Subcutaneous adipose tissue (tissue), 4 donors: Measurements from ENCODE around the gene THPO. TPM values are rescaled to one million over a fixed set of nuclear protein-coding genes. Genes with fewer than 3 reads are reported as not detected.

Source experiments
- total RNA-seq, 4 donors: library from RNA; depleted of rRNA; stranded (reverse); fragments of >200 nt; gene quantifications; one replicate each; pipeline ENCODE4 v1.1.0, GENCODE V29; 2016
- TF ChIP-seq, protein P1 (sequence below): fragments of 450-650 bp; IDR thresholded peaks from one replicate; pipeline ENCODE4 v1.5.1; 2016; ENCODE audit warnings: low read depth, mild to moderate bottlenecking, control low read depth, antibody characterized with exemption, moderate library complexity

THPO gene
- under 1 TPM in 3 of 4 donors, not detected in 1; 0.44 to 0.68 (median 0.57) TPM for total RNA-seq

DNA sequence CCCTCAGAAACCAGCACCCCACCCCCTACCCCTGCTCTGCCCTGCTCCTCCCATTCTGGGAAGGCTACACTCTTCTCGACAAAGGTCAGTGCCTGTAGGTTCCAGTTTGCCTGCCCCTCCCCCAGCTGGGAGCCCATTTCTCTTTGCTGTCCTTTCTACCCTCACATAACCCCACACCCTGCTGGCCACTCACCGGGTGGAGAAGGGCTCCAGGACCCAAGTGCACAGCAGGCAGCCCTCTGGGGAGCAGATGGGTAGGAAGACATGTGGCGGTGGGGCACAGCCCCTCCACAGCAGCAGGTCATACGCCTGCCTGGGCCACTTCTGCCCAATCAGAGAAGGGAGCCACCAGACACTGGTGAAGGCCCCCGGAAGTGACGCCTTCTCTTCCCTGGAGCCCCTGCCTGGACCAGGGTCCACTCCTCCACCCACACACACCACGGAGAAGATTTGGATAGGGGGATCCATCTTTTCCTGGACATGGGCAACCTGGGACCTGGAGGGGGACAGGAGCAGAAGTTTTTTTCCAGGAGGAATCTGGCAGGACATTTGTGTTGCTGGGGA is at the start of gene THPO:
THPO (minus strand) TSS at position 326 of the 564 bp plus-strand sequence. CDS start 1,948 bp downstream, outside the sequence.
- TF ChIP-seq, protein P1, sequence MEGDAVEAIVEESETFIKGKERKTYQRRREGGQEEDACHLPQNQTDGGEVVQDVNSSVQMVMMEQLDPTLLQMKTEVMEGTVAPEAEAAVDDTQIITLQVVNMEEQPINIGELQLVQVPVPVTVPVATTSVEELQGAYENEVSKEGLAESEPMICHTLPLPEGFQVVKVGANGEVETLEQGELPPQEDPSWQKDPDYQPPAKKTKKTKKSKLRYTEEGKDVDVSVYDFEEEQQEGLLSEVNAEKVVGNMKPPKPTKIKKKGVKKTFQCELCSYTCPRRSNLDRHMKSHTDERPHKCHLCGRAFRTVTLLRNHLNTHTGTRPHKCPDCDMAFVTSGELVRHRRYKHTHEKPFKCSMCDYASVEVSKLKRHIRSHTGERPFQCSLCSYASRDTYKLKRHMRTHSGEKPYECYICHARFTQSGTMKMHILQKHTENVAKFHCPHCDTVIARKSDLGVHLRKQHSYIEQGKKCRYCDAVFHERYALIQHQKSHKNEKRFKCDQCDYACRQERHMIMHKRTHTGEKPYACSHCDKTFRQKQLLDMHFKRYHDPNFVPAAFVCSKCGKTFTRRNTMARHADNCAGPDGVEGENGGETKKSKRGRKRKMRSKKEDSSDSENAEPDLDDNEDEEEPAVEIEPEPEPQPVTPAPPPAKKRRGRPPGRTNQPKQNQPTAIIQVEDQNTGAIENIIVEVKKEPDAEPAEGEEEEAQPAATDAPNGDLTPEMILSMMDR: no peak

GRCh38 chr3:184426691-184427141 is 48.7 kb upstream of the THPO start:
- TF ChIP-seq, protein P1: no peak

GRCh38 chr3:184423561-184423960 is 45.6 kb upstream of the THPO start:
- TF ChIP-seq, protein P1: no peak

DNA sequence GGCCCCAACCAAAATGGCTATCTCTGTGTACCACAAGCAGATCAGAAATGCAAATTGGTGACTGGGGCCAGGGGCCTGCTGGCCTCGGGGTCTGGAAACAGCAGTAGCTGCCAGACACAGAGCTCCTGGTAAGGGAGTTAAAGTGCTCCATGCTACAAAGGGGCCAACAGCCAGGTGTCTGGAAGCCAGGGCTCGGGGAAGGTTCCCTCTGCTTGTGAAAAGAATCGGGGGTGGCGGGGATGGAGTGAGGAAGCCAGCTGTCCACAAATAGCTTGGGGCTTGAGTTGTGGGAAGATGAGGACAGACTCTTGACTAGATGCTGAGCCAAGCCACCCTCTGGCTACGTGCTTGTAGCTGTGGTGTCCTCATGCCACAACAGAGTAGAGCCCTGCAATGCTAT is 41.2 kb upstream of the THPO start:
- TF ChIP-seq, protein P1: no peak

DNA sequence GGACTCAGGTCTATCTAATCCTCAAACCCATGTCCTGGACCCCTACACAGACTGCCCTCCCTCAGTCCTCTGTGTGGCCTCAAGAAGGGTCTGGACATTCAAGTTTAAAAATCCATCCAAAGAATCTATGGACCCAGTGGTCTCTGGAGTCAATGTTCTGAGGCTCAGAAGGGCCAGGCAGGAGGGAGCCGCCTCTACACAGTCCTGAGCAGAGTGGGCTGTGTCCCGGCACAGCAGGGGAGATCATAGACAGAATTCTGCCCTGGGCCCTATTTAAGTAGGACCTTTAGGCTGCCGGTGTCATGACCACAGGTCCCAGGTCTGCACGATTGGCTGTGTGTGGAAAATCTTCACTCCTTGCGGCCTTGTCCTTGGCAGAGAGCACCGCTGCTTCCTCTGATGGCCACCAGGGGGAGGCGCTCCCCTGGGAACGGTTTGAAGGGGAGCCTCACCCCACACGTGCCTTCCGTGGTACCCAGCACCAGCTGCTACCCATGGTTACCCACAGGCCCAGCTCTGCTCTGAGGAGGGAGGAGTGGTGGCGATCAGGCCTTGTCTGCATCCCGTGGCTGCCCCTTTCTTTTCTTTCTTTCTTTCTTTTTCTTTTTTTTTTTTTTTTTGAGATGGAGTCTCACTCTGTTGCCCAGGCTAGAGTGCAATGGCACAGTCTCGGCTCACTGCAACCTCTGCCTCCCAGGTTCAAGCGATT is 39.8 kb upstream of the THPO start:
- TF ChIP-seq, protein P1: no peak

DNA sequence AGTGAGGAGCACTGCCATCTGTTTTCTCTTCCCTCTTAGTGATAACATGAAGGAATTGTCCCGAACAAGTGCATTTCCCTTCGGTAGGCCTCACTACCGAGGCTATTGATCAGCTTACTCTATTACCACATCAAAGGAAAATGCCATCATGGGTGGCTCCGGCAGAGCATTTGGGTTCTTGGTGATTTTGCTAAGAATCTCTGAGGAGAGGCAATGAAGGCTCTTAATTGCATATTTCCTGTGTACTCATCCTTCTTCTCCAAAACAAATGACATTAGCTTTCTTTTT is 37.1 kb upstream of the THPO start:
- TF ChIP-seq, protein P1: no peak

DNA sequence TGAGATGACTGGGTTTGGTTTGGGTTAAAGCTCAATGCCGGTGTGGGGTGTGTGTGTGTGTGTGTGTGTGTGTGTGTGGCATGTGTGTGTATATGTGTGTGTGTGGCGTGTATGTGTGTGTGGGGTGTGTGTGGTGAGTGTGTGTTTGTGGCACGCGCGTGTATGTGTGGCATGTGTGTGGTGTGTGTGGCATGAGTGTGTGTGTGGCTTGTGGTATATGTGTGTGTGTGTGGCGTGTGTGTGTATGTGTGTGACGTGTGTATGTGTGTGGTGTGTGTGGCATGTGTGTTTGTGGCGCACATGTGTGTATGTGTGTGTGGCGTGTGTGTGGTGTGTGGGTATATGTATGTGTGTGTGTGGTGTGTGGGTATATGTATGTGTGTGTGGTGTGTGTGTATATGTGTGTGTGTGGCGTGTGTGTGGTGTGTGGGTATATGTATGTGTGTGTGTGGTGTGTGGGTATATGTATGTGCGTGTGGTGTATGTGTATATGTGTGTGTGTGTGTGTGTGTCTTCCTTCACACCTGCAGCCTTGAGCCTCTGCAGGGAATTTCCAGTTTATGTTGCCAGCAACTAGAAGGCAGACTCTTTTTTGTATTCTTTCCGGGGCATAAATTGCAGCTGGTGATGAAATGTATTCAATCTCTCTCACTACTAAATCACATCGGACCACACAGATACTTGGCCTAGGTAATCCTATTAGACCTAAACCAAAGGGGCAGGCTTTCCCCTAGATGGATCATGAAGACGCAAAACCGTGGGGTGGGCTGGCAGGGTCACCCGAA is 36.6 kb upstream of the THPO start:
- TF ChIP-seq, protein P1: no peak
